T-helper 17 cell (primary cell): ENCODE measurements around the gene EHF. TPM values are rescaled to one million over a fixed set of nuclear protein-coding genes. Genes with fewer than 3 reads are reported as not detected.

Experiments used
- ATAC-seq: fragments of 150-1000 bp; cut with Tn5 transposase; 2 replicates; pipeline ENCODE4 v1.10.0; 2021; ENCODE audit warnings: mild to moderate bottlenecking, moderate library complexity
- DNase-seq, 3 donors: peaks; one replicate each; pipeline versions ENCODE4 v3.0.0 to v3.0.0-alpha.2; 2020 to 2021
- H3K9me3 ChIP-seq: one replicate; pipeline ENCODE4 v1.7.0; 2013; ENCODE audit warnings: low read length, mild to moderate bottlenecking; ENCODE audit not compliant: control insufficient read depth, poor library complexity, severe bottlenecking
- H3K27ac Mint-ChIP-seq: one replicate; pipeline ENCODE4 v1.8.0; 2022; ENCODE audit warnings: mild to moderate bottlenecking, moderate library complexity, mixed read lengths
- H3K27me3 Mint-ChIP-seq: one replicate; pipeline ENCODE4 v1.8.0; 2022; ENCODE audit warnings: mixed read lengths
- H3K36me3 Mint-ChIP-seq: one replicate; pipeline ENCODE4 v1.8.0; 2022; ENCODE audit warnings: low read depth, mixed read lengths
- H3K4me1 Mint-ChIP-seq: one replicate; pipeline ENCODE4 v1.8.0; 2022; ENCODE audit warnings: mild to moderate bottlenecking, mixed read lengths
- H3K4me3 Mint-ChIP-seq: one replicate; pipeline ENCODE4 v1.8.0; 2022; ENCODE audit warnings: mild to moderate bottlenecking, moderate library complexity, mixed read lengths
- total RNA-seq, 4 donors: library from RNA in 2 of 4; stranded (reverse) in 2 of 4; gene quantifications; one replicate each; pipeline ENCODE4 v1.2.3 and lab custom pipeline; 2022 to 2026

EHF gene
- total RNA-seq, 2 donors from 2014 or later = 0.34 to 0.65 TPM

- H3K36me3 Mint-ChIP-seq = no peaks in the 10 kb centered on the region
Observed at GRCh38 chr11:34605481-34606325, 15.2 kb upstream of the EHF start.

GRCh38 chr11:34606326-34607120, 14.4 kb upstream of the EHF start:
- ATAC-seq (no peak), DNase-seq (no peak)
- H3K36me3 Mint-ChIP-seq = no peaks in the 10 kb centered on the region
- no peaks in the 10 kb centered on the region for H3K9me3 ChIP-seq
- H3K4me3 Mint-ChIP-seq = no peak overlapping the region
- peaks cover 4% of the 10 kb centered on the region for H3K4me1 Mint-ChIP-seq
- H3K27ac Mint-ChIP-seq = no peak overlapping the region
- peaks cover 21% of the 10 kb centered on the region for H3K27me3 Mint-ChIP-seq

More at GRCh38 chr11:34605481-34606325, 15.2 kb upstream of the EHF start:
- ATAC-seq (no peak), DNase-seq (no peak)
- Mint-ChIP-seq H3K27ac (no peak overlapping the region), H3K27me3 (peaks cover 21% of the 10 kb centered on the region), H3K4me3 (no peak overlapping the region), H3K4me1 (peaks cover 4% of the 10 kb centered on the region)
- H3K9me3 ChIP-seq = no peaks in the 10 kb centered on the region

GRCh38 chr11:34609187-34609751, 11.6 kb upstream of the EHF start:
- DNase-seq (no peak), ATAC-seq (no peak)
- Mint-ChIP-seq H3K4me3 (no peak overlapping the region), H3K27ac (no peak overlapping the region), H3K27me3 (peaks cover 13% of the 10 kb centered on the region), H3K36me3 (no peaks in the 10 kb centered on the region), H3K4me1 (peaks cover 2% of the 10 kb centered on the region)
- no peaks in the 10 kb centered on the region for H3K9me3 ChIP-seq

GRCh38 chr11:34609850-34610249, 11.0 kb upstream of the EHF start:
- H3K4me1 Mint-ChIP-seq = peaks cover 7% of the 10 kb centered on the region
- no peak for DNase-seq
- H3K36me3 Mint-ChIP-seq = no peaks in the 10 kb centered on the region
- no peak for ATAC-seq
- no peaks in the 10 kb centered on the region for H3K9me3 ChIP-seq
- H3K27ac Mint-ChIP-seq = no peak overlapping the region
- H3K27me3 Mint-ChIP-seq = peaks cover 13% of the 10 kb centered on the region
- no peak overlapping the region for H3K4me3 Mint-ChIP-seq

- DNase-seq (no peak), ATAC-seq (no peak)
- no peak overlapping the region for H3K4me3 Mint-ChIP-seq
- H3K27ac Mint-ChIP-seq = no peak overlapping the region
- no peaks in the 10 kb centered on the region for H3K36me3 Mint-ChIP-seq
- peaks cover 12% of the 10 kb centered on the region for H3K27me3 Mint-ChIP-seq
- no peaks in the 10 kb centered on the region for H3K9me3 ChIP-seq
- peaks cover 7% of the 10 kb centered on the region for H3K4me1 Mint-ChIP-seq
Observed at GRCh38 chr11:34610324-34611041, 10.4 kb upstream of the EHF start.

GRCh38 chr11:34613015-34613414, 7.9 kb upstream of the EHF start:
- peaks cover 7% of the 10 kb centered on the region for H3K4me1 Mint-ChIP-seq
- no peak overlapping the region for H3K27ac Mint-ChIP-seq
- no peaks in the 10 kb centered on the region for H3K36me3 Mint-ChIP-seq
- no peaks in the 10 kb centered on the region for H3K9me3 ChIP-seq
- H3K27me3 Mint-ChIP-seq = peaks cover 11% of the 10 kb centered on the region
- DNase-seq (no peak), ATAC-seq (no peak)
- H3K4me3 Mint-ChIP-seq = no peak overlapping the region

- Mint-ChIP-seq H3K27ac (no peak overlapping the region), H3K36me3 (no peaks in the 10 kb centered on the region), H3K27me3 (peaks cover 9% of the 10 kb centered on the region), H3K4me3 (no peak overlapping the region), H3K4me1 (peaks cover 7% of the 10 kb centered on the region)
- DNase-seq (no peak), ATAC-seq (no peak)
- H3K9me3 ChIP-seq = no peaks in the 10 kb centered on the region
Observed at GRCh38 chr11:34613552-34614056, 7.3 kb upstream of the EHF start.

GRCh38 chr11:34614344-34615104, 6.4 kb upstream of the EHF start:
- Mint-ChIP-seq H3K27me3 (peaks cover 6% of the 10 kb centered on the region), H3K27ac (no peak overlapping the region)

GRCh38 chr11:34616086-34616485, 4.8 kb upstream of the EHF start:
- Mint-ChIP-seq H3K27ac (no peak overlapping the region), H3K4me1 (peaks cover 5% of the 10 kb centered on the region), H3K36me3 (no peaks in the 10 kb centered on the region), H3K27me3 (peaks cover 6% of the 10 kb centered on the region), H3K4me3 (no peak overlapping the region)
- H3K9me3 ChIP-seq = no peaks in the 10 kb centered on the region
- DNase-seq (no peak), ATAC-seq (no peak)

More at GRCh38 chr11:34614344-34615104, 6.4 kb upstream of the EHF start:
- no peaks in the 10 kb centered on the region for H3K36me3 Mint-ChIP-seq
- DNase-seq (no peak), ATAC-seq (no peak)
- H3K4me3 Mint-ChIP-seq = no peak overlapping the region
- peaks cover 6% of the 10 kb centered on the region for H3K4me1 Mint-ChIP-seq
- H3K9me3 ChIP-seq = no peaks in the 10 kb centered on the region

- H3K27me3 Mint-ChIP-seq = peaks cover 13% of the 10 kb centered on the region
- DNase-seq = no peak
- no peaks in the 10 kb centered on the region for H3K9me3 ChIP-seq
- no peak overlapping the region for H3K4me3 Mint-ChIP-seq
- H3K27ac Mint-ChIP-seq = no peak overlapping the region
- peaks cover 5% of the 10 kb centered on the region for H3K4me1 Mint-ChIP-seq
- H3K36me3 Mint-ChIP-seq = no peaks in the 10 kb centered on the region
- no peak for ATAC-seq
Observed at GRCh38 chr11:34616830-34617504, 3.9 kb upstream of the EHF start.

GRCh38 chr11:34618406-34618805, 2.5 kb upstream of the EHF start:
- no peak for DNase-seq
- H3K9me3 ChIP-seq = no peaks in the 10 kb centered on the region
- H3K4me1 Mint-ChIP-seq = peaks cover 5% of the 10 kb centered on the region
- H3K4me3 Mint-ChIP-seq = no peak overlapping the region
- ATAC-seq = no peak
- no peaks in the 10 kb centered on the region for H3K36me3 Mint-ChIP-seq
- peaks cover 27% of the 10 kb centered on the region for H3K27me3 Mint-ChIP-seq
- no peak overlapping the region for H3K27ac Mint-ChIP-seq

- ATAC-seq (no peak), DNase-seq (no peak)
- Mint-ChIP-seq H3K27ac (no peak overlapping the region), H3K27me3 (peaks cover 31% of the 10 kb centered on the region), H3K4me1 (peaks cover 5% of the 10 kb centered on the region), H3K36me3 (no peaks in the 10 kb centered on the region), H3K4me3 (no peak overlapping the region)
- H3K9me3 ChIP-seq = no peaks in the 10 kb centered on the region
Observed at GRCh38 chr11:34619062-34619516, 1.8 kb upstream of the EHF start.
